Fibroblast of lung (primary cell): Measurements from ENCODE around the gene CAMKV. TPM values are rescaled to one million over a fixed set of nuclear protein-coding genes. Genes with fewer than 3 reads are reported as not detected.

Experiments used
- DNase-seq, 2 donors: peaks; one replicate each; pipeline versions ENCODE4 v3.0.0 to v3.0.0-alpha.2; 2010; ENCODE audit warnings: low read depth in 2 of 2
- H2AFZ ChIP-seq: 2 replicates; pipeline ENCODE4 v1.5.1; 2012; ENCODE audit warnings: low read length, control low read depth, inconsistent platforms
- H3K27ac ChIP-seq: 2 replicates; pipeline ENCODE4 v1.5.1; 2011; ENCODE audit warnings: low read length, control low read depth; ENCODE audit not compliant: insufficient read depth
- H3K27me3 ChIP-seq: 2 replicates; pipeline ENCODE4 v1.5.1; 2011; ENCODE audit warnings: mild to moderate bottlenecking, low read length; ENCODE audit not compliant: control insufficient read depth, insufficient read depth
- H3K36me3 ChIP-seq: 2 replicates; pipeline ENCODE4 v1.5.1; 2011; ENCODE audit warnings: low read length; ENCODE audit not compliant: control insufficient read depth, insufficient read depth
- H3K4me1 ChIP-seq: 2 replicates; pipeline ENCODE4 v1.5.1; 2011; ENCODE audit warnings: low read length; ENCODE audit not compliant: control insufficient read depth, insufficient read depth; ENCODE audit errors: extremely low read depth
- H3K4me2 ChIP-seq: 2 replicates; pipeline ENCODE4 v1.5.1; 2011; ENCODE audit warnings: low read length, control low read depth; ENCODE audit not compliant: insufficient read depth; ENCODE audit errors: extremely low read depth
- H3K4me3 ChIP-seq, 4 experiments: fragments of 200-600 bp in 1 of 4; sonication (generic) in 1 of 4; replicated peaks in 1 of 4; 2 replicates each; pipeline ENCODE4 v1.5.1; 2011 to 2016; ENCODE audit warnings: low read length in 4 of 4, low read depth in 3 of 4, mild to moderate bottlenecking in 3 of 4, control low read depth in 2 of 4, inconsistent platforms in 1 of 4, mixed read lengths in 1 of 4; ENCODE audit not compliant: insufficient read depth in 1 of 4; ENCODE audit errors: control extremely low read depth in 1 of 4
- H3K79me2 ChIP-seq: 2 replicates; pipeline ENCODE4 v1.5.1; 2012; ENCODE audit warnings: mild to moderate bottlenecking, low read length, inconsistent platforms; ENCODE audit not compliant: control insufficient read depth, insufficient read depth
- H3K9ac ChIP-seq: 2 replicates; pipeline ENCODE4 v1.5.1; 2011; ENCODE audit warnings: mild to moderate bottlenecking, low read length, control low read depth; ENCODE audit not compliant: insufficient read depth
- H3K9me3 ChIP-seq: 2 replicates; pipeline ENCODE4 v1.5.1; 2012; ENCODE audit warnings: low read depth, low read length; ENCODE audit not compliant: control insufficient read depth, insufficient read depth
- H4K20me1 ChIP-seq: 2 replicates; pipeline ENCODE4 v1.5.1; 2011; ENCODE audit warnings: low read length; ENCODE audit not compliant: control insufficient read depth, insufficient read depth; ENCODE audit errors: extremely low read depth
- EZH2 ChIP-seq: IDR thresholded peaks from 2 replicates; pipeline ENCODE4 v1.5.1; 2012; ENCODE audit warnings: low read length, control low read depth, mild to moderate bottlenecking; ENCODE audit errors: missing control alignments
- polyA plus RNA-seq, 2 donors: library from polyadenylated mRNA; depleted of rRNA in 1 of 2; stranded (reverse) in 1 of 2; unstranded in 1 of 2; fragments of >200 nt; gene quantifications; 2 replicates each; pipeline ENCODE4 v1.2.1, GENCODE V29; 2011 to 2012; ENCODE audit warnings: missing spikeins in 1 of 2
- total RNA-seq: library from RNA; depleted of rRNA; stranded (reverse); fragments of >200 nt; gene quantifications from 2 replicates; pipeline ENCODE4 v1.2.1, GENCODE V29; 2014
- TF ChIP-seq, protein P1 (sequence below), 2 donors: IDR thresholded peaks in 1 of 2; conservative IDR thresholded peaks in 1 of 2; 1 replicate in 1 of 2; 2 replicates in 1 of 2; pipeline ENCODE4 v1.5.1; 2011 to 2012; ENCODE audit warnings: low read length in 2 of 2, control low read depth in 1 of 2, inconsistent platforms in 1 of 2, low read depth in 1 of 2, mild to moderate bottlenecking in 1 of 2

Gene CAMKV
- total and polyA plus RNA-seq, 2 donors (not counting 1 experiment from before 2014, with no cell fraction given), result 0.06 TPM; not detected in 1

DNA sequence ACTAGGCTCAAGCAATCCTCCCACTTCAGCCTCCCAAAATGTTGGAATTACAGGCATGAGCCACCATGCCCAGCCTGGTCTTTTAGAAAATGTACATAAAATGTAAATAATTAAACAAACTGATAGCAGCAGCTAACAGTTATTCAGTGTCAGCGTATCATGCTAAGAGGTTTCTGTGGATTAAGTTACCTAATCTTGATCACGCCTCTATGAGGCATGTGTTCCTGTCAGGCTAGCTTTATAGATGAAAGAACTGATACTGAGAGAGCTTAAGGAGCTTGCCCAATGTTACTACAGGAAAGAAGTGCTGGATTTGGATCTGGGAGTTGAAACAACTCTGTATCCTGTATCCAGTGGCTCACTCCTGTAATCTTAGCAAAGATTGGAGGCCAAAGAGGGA is 45.2 kb upstream of the CAMKV start:
- TF ChIP-seq, protein P1, sequence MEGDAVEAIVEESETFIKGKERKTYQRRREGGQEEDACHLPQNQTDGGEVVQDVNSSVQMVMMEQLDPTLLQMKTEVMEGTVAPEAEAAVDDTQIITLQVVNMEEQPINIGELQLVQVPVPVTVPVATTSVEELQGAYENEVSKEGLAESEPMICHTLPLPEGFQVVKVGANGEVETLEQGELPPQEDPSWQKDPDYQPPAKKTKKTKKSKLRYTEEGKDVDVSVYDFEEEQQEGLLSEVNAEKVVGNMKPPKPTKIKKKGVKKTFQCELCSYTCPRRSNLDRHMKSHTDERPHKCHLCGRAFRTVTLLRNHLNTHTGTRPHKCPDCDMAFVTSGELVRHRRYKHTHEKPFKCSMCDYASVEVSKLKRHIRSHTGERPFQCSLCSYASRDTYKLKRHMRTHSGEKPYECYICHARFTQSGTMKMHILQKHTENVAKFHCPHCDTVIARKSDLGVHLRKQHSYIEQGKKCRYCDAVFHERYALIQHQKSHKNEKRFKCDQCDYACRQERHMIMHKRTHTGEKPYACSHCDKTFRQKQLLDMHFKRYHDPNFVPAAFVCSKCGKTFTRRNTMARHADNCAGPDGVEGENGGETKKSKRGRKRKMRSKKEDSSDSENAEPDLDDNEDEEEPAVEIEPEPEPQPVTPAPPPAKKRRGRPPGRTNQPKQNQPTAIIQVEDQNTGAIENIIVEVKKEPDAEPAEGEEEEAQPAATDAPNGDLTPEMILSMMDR (conservative IDR thresholded peaks at IDR 0.05 in 1 of 2, IDR thresholded peaks at IDR 0.05 in 1 of 2; ENCODE audit: low read depth in 1 of 2, low read length in 2 of 2), result no peak
- TF ChIP-seq EZH2, result no peak
- Histone ChIP-seq H3K27me3 (no peaks in the 10 kb centered on the region), H2AFZ (no peak overlapping the region), H3K4me2 (no peak overlapping the region), H3K27ac (no peak overlapping the region), H3K4me3 (no peak overlapping the region), H4K20me1 (no peaks in the 10 kb centered on the region), H3K9ac (no peak overlapping the region), H3K4me1 (no peaks in the 10 kb centered on the region), H3K79me2 (no peaks in the 10 kb centered on the region), H3K36me3 (peaks cover 3% of the 10 kb centered on the region), H3K9me3 (no peaks in the 10 kb centered on the region)
- no peak for DNase-seq

DNA sequence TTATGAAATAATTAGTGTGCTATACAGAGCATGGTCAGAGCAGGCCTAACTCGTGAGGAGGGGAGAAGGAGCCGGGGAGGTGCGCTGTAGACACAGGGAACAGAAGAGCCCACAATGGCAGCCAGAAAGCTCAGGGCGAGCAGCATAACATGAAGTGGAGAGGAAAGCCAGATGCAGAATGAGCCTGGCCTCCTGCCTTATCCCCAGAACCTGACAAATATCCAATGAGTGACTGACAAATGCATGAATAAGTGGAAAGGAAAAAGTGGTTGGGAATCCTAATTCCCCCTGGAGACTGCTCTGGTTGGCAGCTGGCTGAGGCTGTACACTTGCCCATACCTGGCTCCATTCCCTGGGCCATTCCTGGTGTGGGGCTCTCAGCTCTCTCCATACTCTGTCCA is 43.2 kb upstream of the CAMKV start:
- H3K27ac ChIP-seq, result no peak overlapping the region
- TF ChIP-seq, protein P1 (conservative IDR thresholded peaks at IDR 0.05 in 1 of 2, IDR thresholded peaks at IDR 0.05 in 1 of 2; ENCODE audit: low read depth in 1 of 2, low read length in 2 of 2), result no peak
- no peak for TF ChIP-seq EZH2
- no peaks in the 10 kb centered on the region for H3K27me3 ChIP-seq

DNA sequence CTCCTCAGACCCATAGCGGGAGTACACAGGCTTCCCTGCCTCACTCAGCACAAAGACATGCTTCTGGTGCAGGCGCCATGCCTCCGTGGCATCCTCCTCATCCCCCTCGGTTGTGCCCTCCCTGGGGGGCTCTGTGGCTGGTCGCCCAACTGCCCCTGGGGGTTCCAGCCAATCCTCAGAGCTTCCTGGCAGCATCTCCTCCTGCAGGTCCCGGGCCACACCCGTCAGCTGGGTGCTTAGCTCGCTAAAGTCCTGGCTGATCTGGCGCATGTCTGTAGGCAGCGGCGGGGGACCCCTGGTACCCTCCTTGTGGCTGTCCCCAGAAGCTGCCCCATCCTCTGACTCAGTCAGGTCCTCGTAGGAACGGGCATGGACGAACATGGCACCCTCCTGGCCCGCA is 41.9 kb upstream of the CAMKV start:
- Histone ChIP-seq H3K9ac (no peak overlapping the region), H3K4me1 (no peaks in the 10 kb centered on the region), H3K36me3 (peaks cover 5% of the 10 kb centered on the region), H3K4me3 (no peak overlapping the region), H3K9me3 (no peaks in the 10 kb centered on the region), H3K27ac (no peak overlapping the region), H2AFZ (no peak overlapping the region), H3K27me3 (no peaks in the 10 kb centered on the region), H3K79me2 (no peaks in the 10 kb centered on the region), H3K4me2 (no peak overlapping the region), H4K20me1 (no peaks in the 10 kb centered on the region)
- no peak for DNase-seq
- no peak for TF ChIP-seq EZH2
- TF ChIP-seq, protein P1 (conservative IDR thresholded peaks at IDR 0.05 in 1 of 2, IDR thresholded peaks at IDR 0.05 in 1 of 2; ENCODE audit: low read depth in 1 of 2, low read length in 2 of 2), result no peak

More for the DNA sequence above, 43.2 kb upstream of the CAMKV start:
- Histone ChIP-seq H3K79me2 (no peaks in the 10 kb centered on the region), H2AFZ (no peak overlapping the region), H3K4me1 (no peaks in the 10 kb centered on the region), H3K4me2 (no peak overlapping the region), H4K20me1 (no peaks in the 10 kb centered on the region), H3K9me3 (no peaks in the 10 kb centered on the region), H3K36me3 (peaks cover 5% of the 10 kb centered on the region), H3K9ac (no peak overlapping the region), H3K4me3 (no peak overlapping the region)
- no peak for DNase-seq
